ENCODE data around the gene SMURF2. TPM values are rescaled to one million over a fixed set of nuclear protein-coding genes. Genes with fewer than 3 reads are reported as not detected.

SMURF2 gene
- total RNA-seq, 1 donor, result 90.5 TPM

DNA sequence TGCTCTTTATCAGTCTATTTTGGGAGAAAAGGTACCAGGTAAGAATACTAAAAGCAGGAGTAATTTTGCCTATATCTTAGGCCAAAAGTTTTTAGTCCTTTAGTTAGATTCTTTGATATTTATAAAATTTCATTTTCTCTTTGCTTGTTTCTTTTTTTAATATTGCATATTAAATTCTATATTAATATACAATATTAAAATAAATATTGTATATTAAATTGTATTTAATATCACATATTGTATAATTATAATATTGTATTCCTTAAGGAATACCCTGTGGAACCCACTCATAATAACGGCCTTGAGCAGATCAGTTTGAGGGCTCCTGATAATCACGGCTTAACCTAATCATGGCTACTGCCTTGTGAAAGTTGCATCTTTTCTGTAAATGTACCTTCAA lies 153.4 kb downstream of the SMURF2 start:
- peaks cover 40% of the 10 kb centered on the region for H4K20me1 ChIP-seq (ENCODE audit: insufficient read depth, low read length)
- peaks cover 54% of the 10 kb centered on the region for H3K36me3 ChIP-seq (ENCODE audit: insufficient read depth, low read length)
- H3K4me3 ChIP-seq (ENCODE audit: insufficient read depth, low read length), result peak overlapping the region; percentile 98
- H3K27ac ChIP-seq (ENCODE audit: low read depth, low read length), result no peak overlapping the region
- TF ChIP-seq, protein P1, sequence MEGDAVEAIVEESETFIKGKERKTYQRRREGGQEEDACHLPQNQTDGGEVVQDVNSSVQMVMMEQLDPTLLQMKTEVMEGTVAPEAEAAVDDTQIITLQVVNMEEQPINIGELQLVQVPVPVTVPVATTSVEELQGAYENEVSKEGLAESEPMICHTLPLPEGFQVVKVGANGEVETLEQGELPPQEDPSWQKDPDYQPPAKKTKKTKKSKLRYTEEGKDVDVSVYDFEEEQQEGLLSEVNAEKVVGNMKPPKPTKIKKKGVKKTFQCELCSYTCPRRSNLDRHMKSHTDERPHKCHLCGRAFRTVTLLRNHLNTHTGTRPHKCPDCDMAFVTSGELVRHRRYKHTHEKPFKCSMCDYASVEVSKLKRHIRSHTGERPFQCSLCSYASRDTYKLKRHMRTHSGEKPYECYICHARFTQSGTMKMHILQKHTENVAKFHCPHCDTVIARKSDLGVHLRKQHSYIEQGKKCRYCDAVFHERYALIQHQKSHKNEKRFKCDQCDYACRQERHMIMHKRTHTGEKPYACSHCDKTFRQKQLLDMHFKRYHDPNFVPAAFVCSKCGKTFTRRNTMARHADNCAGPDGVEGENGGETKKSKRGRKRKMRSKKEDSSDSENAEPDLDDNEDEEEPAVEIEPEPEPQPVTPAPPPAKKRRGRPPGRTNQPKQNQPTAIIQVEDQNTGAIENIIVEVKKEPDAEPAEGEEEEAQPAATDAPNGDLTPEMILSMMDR (IDR thresholded peaks at IDR 0.05; ENCODE audit: extremely low read depth, low read depth, low read length), result no peak
- H3K79me2 ChIP-seq (ENCODE audit: insufficient read depth, low read length), result peaks cover 77% of the 10 kb centered on the region
- H3K9me3 ChIP-seq (ENCODE audit: low read depth, low read length), result no peaks in the 10 kb centered on the region
- H3K27me3 ChIP-seq (ENCODE audit: insufficient read depth, low read length), result no peaks in the 10 kb centered on the region
- no peak for DNase-seq (ENCODE audit: insufficient read length, low spot score, missing footprints)
- H3K4me2 ChIP-seq (ENCODE audit: insufficient read depth, low read length), result peak overlapping the region; percentile 92
- no peak overlapping the region for H2AFZ ChIP-seq (ENCODE audit: low read length)
- peaks cover 19% of the 10 kb centered on the region for H3K4me1 ChIP-seq (ENCODE audit: insufficient read depth, low read length)

- peaks cover 52% of the 10 kb centered on the region for H4K20me1 ChIP-seq (ENCODE audit: insufficient read depth, low read length)
- TF ChIP-seq, protein P1 (IDR thresholded peaks at IDR 0.05; ENCODE audit: extremely low read depth, low read depth, low read length), result peak; percentile 55
- H3K4me1 ChIP-seq (ENCODE audit: insufficient read depth, low read length), result peaks cover 32% of the 10 kb centered on the region
- H3K36me3 ChIP-seq (ENCODE audit: insufficient read depth, low read length), result peaks cover 60% of the 10 kb centered on the region
- peak overlapping the region; percentile 98 for H3K4me3 ChIP-seq (ENCODE audit: insufficient read depth, low read length)
- peak overlapping the region; percentile 99 for H3K27ac ChIP-seq (ENCODE audit: low read depth, low read length)
- H2AFZ ChIP-seq (ENCODE audit: low read length), result peak overlapping the region; percentile 74
- no peaks in the 10 kb centered on the region for H3K9me3 ChIP-seq (ENCODE audit: low read depth, low read length)
- H3K4me2 ChIP-seq (ENCODE audit: insufficient read depth, low read length), result peak overlapping the region; percentile 92
- DNase-seq (ENCODE audit: insufficient read length, low spot score, missing footprints), result peak; percentile 80
- H3K27me3 ChIP-seq (ENCODE audit: insufficient read depth, low read length), result no peaks in the 10 kb centered on the region
- H3K79me2 ChIP-seq (ENCODE audit: insufficient read depth, low read length), result peaks cover 82% of the 10 kb centered on the region
Measured at GRCh38 chr17:64507413-64507782, 154.7 kb downstream of the SMURF2 start.

DNA sequence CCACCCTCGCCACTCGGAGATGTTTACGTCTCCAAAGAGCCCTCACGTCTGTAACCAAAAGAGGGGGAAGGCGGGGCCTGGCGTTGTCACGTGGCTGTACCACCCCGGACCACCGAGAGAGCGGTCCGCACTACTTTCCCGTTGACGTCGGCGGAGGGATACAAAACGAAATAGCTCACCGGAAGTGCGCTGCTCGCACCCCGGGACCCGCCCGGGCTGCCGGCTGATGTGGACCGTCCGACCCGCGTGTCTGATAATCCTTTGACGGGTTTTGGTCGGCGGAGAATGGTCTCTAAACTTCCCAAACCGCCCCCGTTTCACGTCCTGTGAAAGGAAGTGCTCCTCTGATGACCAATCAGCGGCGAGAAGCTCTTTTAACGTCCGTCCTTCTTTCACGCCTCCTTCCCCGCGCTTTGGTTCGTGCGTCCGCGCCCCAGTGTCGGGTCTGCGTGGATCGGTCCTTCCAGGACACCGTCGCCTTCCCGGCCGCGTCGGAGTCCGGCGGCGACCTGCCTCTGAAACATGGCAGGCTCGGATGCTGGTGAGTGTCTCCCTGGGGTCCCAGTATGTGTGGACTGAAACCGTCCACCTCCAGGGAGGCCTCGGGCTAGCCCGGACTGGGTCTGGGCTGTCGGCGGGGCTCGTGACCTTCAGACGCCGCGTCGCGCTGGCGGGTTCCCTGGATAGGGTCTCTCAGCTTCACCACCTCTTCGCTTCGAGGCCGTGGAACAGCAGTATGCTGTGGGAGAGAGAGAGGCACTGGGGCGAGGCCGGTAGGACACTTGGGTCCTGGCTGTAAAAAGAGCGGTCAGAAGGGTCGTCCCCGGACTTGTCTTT lies 155.3 kb downstream of the SMURF2 start, which contains the start of gene CEP95:
Gene CEP95, plus strand, starts transcription at position 402 of the 837 bp plus-strand sequence. Its CDS starts 121 bp downstream, at position 523.
- no peaks in the 10 kb centered on the region for H3K27me3 ChIP-seq (ENCODE audit: insufficient read depth, low read length)
- H3K4me1 ChIP-seq (ENCODE audit: insufficient read depth, low read length), result peaks cover 38% of the 10 kb centered on the region
- peak within 1 kb of the TSS; percentile 74 for H2AFZ ChIP-seq (ENCODE audit: low read length)
- no peaks in the 10 kb centered on the region for H3K9me3 ChIP-seq (ENCODE audit: low read depth, low read length)
- H3K4me3 ChIP-seq (ENCODE audit: insufficient read depth, low read length), result peak within 1 kb of the TSS; percentile 98
- H3K79me2 ChIP-seq (ENCODE audit: insufficient read depth, low read length), result peaks cover 84% of the 10 kb centered on the region
- H3K36me3 ChIP-seq (ENCODE audit: insufficient read depth, low read length), result peaks cover 60% of the 10 kb centered on the region
- H3K4me2 ChIP-seq (ENCODE audit: insufficient read depth, low read length), result peak within 1 kb of the TSS; percentile 92
- TF ChIP-seq, protein P1 (IDR thresholded peaks at IDR 0.05; ENCODE audit: extremely low read depth, low read depth, low read length), result no peak
- peaks cover 59% of the 10 kb centered on the region for H4K20me1 ChIP-seq (ENCODE audit: insufficient read depth, low read length)
- H3K27ac ChIP-seq (ENCODE audit: low read depth, low read length), result peak within 1 kb of the TSS; percentile 99
- peak; percentile 94 for DNase-seq (ENCODE audit: insufficient read length, low spot score, missing footprints)

DNA sequence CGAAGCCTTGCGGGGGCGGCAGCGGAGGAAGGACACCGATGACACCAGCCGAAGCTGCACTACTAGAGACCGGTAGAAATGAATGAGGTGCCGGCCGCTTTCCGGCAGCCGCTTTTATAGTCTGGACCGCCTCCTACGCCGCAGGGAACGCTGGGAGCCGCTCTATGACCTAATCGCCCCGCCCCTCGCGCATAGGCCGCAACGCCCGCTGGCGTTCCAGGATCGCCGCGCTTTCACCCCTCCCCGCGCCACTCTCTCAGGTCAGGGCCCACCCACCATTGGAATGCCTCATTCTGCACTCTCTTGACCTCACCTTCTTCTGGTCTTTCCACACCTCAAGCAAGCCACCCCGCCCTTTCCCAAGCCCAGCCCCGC lies 155.9 kb downstream of the SMURF2 start, which contains the start of gene DDX5:
Gene DDX5, minus strand, starts transcription at position 89 of the 375 bp plus-strand sequence. CDS start 170 bp downstream, outside the sequence.
- H3K9me3 ChIP-seq (ENCODE audit: low read depth, low read length), result no peaks in the 10 kb centered on the region
- TF ChIP-seq, protein P1 (IDR thresholded peaks at IDR 0.05; ENCODE audit: extremely low read depth, low read depth, low read length), result no peak

More for the DNA sequence above, 155.9 kb downstream of the SMURF2 start, which contains the start of gene DDX5:
- H2AFZ ChIP-seq (ENCODE audit: low read length), result peak within 1 kb of the TSS; percentile 74
- H3K4me2 ChIP-seq (ENCODE audit: insufficient read depth, low read length), result peak within 1 kb of the TSS; percentile 92
- H3K36me3 ChIP-seq (ENCODE audit: insufficient read depth, low read length), result peaks cover 61% of the 10 kb centered on the region
- H3K27me3 ChIP-seq (ENCODE audit: insufficient read depth, low read length), result no peaks in the 10 kb centered on the region
- H3K27ac ChIP-seq (ENCODE audit: low read depth, low read length), result peak within 1 kb of the TSS; percentile 99
- H3K79me2 ChIP-seq (ENCODE audit: insufficient read depth, low read length), result peaks cover 86% of the 10 kb centered on the region
- peaks cover 44% of the 10 kb centered on the region for H3K4me1 ChIP-seq (ENCODE audit: insufficient read depth, low read length)
- H4K20me1 ChIP-seq (ENCODE audit: insufficient read depth, low read length), result peaks cover 65% of the 10 kb centered on the region
- peak within 1 kb of the TSS; percentile 98 for H3K4me3 ChIP-seq (ENCODE audit: insufficient read depth, low read length)
- DNase-seq (ENCODE audit: insufficient read length, low spot score, missing footprints), result peak; percentile 95
